Liver (tissue), 9 donors: ENCODE results near the gene SELENOF. TPM values are rescaled to one million over a fixed set of nuclear protein-coding genes. Genes with fewer than 3 reads are reported as not detected.

Experiments used
- DNase-seq: peaks from one replicate; pipeline ENCODE4 v3.0.0-alpha.2; 2017; ENCODE audit warnings: low spot score
- H3K27ac ChIP-seq, 2 donors: one replicate each; pipeline ENCODE4 v1.7.0; 2013; ENCODE audit warnings: inconsistent platforms in 2 of 2, low read length in 2 of 2, control low read depth in 1 of 2, low read depth in 1 of 2, mild to moderate bottlenecking in 1 of 2
- H3K27me3 ChIP-seq, 4 donors: one replicate each; pipeline versions ENCODE4 v1.6.1 to v1.7.0; 2013; ENCODE audit warnings: low read length in 3 of 4, inconsistent platforms in 1 of 4, mild to moderate bottlenecking in 1 of 4, moderate library complexity in 1 of 4; ENCODE audit not compliant: control insufficient read depth in 4 of 4, insufficient read depth in 4 of 4
- H3K36me3 ChIP-seq, 4 donors: one replicate each; pipeline versions ENCODE4 v1.6.1 to v1.7.0; 2013; ENCODE audit warnings: low read length in 3 of 4, mild to moderate bottlenecking in 3 of 4, low read depth in 1 of 4, moderate library complexity in 1 of 4; ENCODE audit not compliant: control insufficient read depth in 4 of 4, insufficient read depth in 3 of 4
- H3K4me1 ChIP-seq, 4 donors: one replicate each; pipeline versions ENCODE4 v1.6.1 to v1.7.0; 2013; ENCODE audit warnings: low read length in 3 of 4, mild to moderate bottlenecking in 3 of 4, moderate library complexity in 1 of 4; ENCODE audit not compliant: control insufficient read depth in 4 of 4, insufficient read depth in 4 of 4
- H3K4me3 ChIP-seq, 3 donors: one replicate each; pipeline versions ENCODE4 v1.6.1 to v1.7.0; 2013; ENCODE audit warnings: low read length in 3 of 3, control low read depth in 1 of 3, low read depth in 1 of 3, mild to moderate bottlenecking in 1 of 3
- H3K9ac ChIP-seq, 2 donors: one replicate each; pipeline ENCODE4 v1.7.0; 2013; ENCODE audit warnings: low read length in 2 of 2, mild to moderate bottlenecking in 2 of 2, moderate library complexity in 2 of 2, control low read depth in 1 of 2, low read depth in 1 of 2
- H3K9me3 ChIP-seq, 4 donors: one replicate each; pipeline versions ENCODE4 v1.6.1 to v1.7.0; 2013; ENCODE audit warnings: low read length in 3 of 4; ENCODE audit not compliant: control insufficient read depth in 4 of 4
- EGR1 ChIP-seq, 2 donors: IDR thresholded peaks; 2 replicates each; pipeline ENCODE4 v1.6.1; 2016 to 2018; ENCODE audit warnings: antibody characterized with exemption in 2 of 2, low read depth in 2 of 2
- FOXA2 ChIP-seq: IDR thresholded peaks from 2 replicates; pipeline ENCODE4 v1.6.1; 2016; ENCODE audit warnings: antibody characterized with exemption
- GABPA ChIP-seq, 2 donors: IDR thresholded peaks in 1 of 2; conservative IDR thresholded peaks in 1 of 2; 2 replicates each; pipeline ENCODE4 v1.6.1; 2016; ENCODE audit warnings: antibody characterized with exemption in 2 of 2, mild to moderate bottlenecking in 1 of 2, moderate library complexity in 1 of 2
- HNF4A ChIP-seq, 2 donors: conservative IDR thresholded peaks; 2 replicates each; pipeline ENCODE4 v1.6.1; 2016; ENCODE audit warnings: antibody characterized with exemption in 2 of 2, mild to moderate bottlenecking in 2 of 2
- JUND ChIP-seq, 2 donors: IDR thresholded peaks; 2 replicates each; pipeline ENCODE4 v1.6.1; 2016; ENCODE audit warnings: antibody characterized with exemption in 2 of 2
- NR2F2 ChIP-seq: IDR thresholded peaks from 2 replicates; pipeline ENCODE4 v1.6.1; 2016; ENCODE audit warnings: antibody characterized with exemption
- RAD21 ChIP-seq, 2 donors: IDR thresholded peaks; 2 replicates each; pipeline ENCODE4 v1.6.1; 2016; ENCODE audit warnings: antibody characterized with exemption in 2 of 2, mild to moderate bottlenecking in 2 of 2
- RXRA ChIP-seq, 2 donors: IDR thresholded peaks; 2 replicates each; pipeline ENCODE4 v1.6.1; 2017 to 2018; ENCODE audit warnings: antibody characterized with exemption in 2 of 2, mild to moderate bottlenecking in 1 of 2
- SP1 ChIP-seq: IDR thresholded peaks from 2 replicates; pipeline ENCODE4 v1.6.1; 2018; ENCODE audit warnings: antibody characterized with exemption, mild to moderate bottlenecking
- TAF1 ChIP-seq: conservative IDR thresholded peaks from 2 replicates; pipeline ENCODE4 v1.6.1; 2016; ENCODE audit warnings: antibody characterized with exemption, mild to moderate bottlenecking
- YY1 ChIP-seq: IDR thresholded peaks from 2 replicates; pipeline ENCODE4 v1.6.1; 2016; ENCODE audit warnings: antibody characterized with exemption, mild to moderate bottlenecking
- WGBS: extraction: QIAGEN DNeasy Blood & Tissue Kit; methylation state at CpG from one replicate; pipeline ENCODE4 v1.1.7; 2013; 5-methylcytosine and 5-hydroxymethylcytosine counted together
- polyA plus RNA-seq, 2 donors: library from polyadenylated mRNA; stranded (reverse) in 1 of 2; unstranded in 1 of 2; fragments of 200-250 nt in 1 of 2; fragments of >200 nt in 1 of 2; fragmentation: Nextera tagmentation in 1 of 2; extraction: Ambion mirVana in 1 of 2; gene quantifications; one replicate each; pipeline versions ENCODE4 v1.2.1 to v1.2.3, GENCODE V29; 2013 to 2015
- total RNA-seq, 2 donors: library from RNA; depleted of rRNA; stranded (reverse); fragments of >200 nt; gene quantifications; one replicate each; pipeline ENCODE4 v1.2.3, GENCODE V29; 2014
- TF ChIP-seq, protein P1 (sequence below): IDR thresholded peaks from 2 replicates; pipeline ENCODE4 v1.6.1; 2016; ENCODE audit warnings: antibody characterized with exemption, mild to moderate bottlenecking
- TF ChIP-seq, protein P2 (sequence below): IDR thresholded peaks from 2 replicates; pipeline ENCODE4 v1.6.1; 2016; ENCODE audit warnings: antibody characterized with exemption
- TF ChIP-seq, protein P3 (sequence below): fragments of 150-350 bp; IDR thresholded peaks from 2 replicates; pipeline ENCODE4 v1.5.1; 2017; ENCODE audit warnings: improper control_type of control experiment, low read depth, low read length; ENCODE audit not compliant: missing input control
- donor health status: healthy.
- donor health status: healthy.
- donor health status: healthy.
- donor health status: healthy.
- donor health status: healthy.

SELENOF gene
- total and polyA plus RNA-seq, 4 donors = 80.4 to 143 (median 99.7) TPM

DNA sequence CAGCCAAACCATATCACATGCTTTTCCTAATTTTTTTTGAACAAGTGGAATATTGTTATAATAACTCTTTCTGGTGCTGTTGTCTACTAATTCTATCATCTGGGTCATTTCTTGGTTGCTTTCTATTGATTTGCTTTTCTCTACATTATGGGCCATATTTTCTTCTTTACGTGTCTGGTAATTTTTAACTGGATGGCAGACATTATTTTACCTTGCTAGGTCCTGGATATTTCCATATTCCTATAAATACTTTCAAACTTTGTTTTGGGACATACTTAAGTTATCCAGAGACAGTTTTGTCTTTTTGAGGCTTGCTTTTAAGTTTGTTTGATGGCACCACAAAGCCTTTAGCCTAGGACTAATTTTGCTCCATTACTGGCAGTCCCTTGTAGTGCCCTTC, 11.8 kb upstream of the SELENOF start:
- WGBS = 99% methylated on average over 1 of the region's 1 CpG
- H3K27me3 ChIP-seq = no peaks in the 10 kb centered on the region
- H3K36me3 ChIP-seq = no peaks in the 10 kb centered on the region
- TF ChIP-seq RXRA (IDR thresholded peaks at IDR 0.05) = no peak
- no peak for TF ChIP-seq SP1
- TF ChIP-seq, protein P1, sequence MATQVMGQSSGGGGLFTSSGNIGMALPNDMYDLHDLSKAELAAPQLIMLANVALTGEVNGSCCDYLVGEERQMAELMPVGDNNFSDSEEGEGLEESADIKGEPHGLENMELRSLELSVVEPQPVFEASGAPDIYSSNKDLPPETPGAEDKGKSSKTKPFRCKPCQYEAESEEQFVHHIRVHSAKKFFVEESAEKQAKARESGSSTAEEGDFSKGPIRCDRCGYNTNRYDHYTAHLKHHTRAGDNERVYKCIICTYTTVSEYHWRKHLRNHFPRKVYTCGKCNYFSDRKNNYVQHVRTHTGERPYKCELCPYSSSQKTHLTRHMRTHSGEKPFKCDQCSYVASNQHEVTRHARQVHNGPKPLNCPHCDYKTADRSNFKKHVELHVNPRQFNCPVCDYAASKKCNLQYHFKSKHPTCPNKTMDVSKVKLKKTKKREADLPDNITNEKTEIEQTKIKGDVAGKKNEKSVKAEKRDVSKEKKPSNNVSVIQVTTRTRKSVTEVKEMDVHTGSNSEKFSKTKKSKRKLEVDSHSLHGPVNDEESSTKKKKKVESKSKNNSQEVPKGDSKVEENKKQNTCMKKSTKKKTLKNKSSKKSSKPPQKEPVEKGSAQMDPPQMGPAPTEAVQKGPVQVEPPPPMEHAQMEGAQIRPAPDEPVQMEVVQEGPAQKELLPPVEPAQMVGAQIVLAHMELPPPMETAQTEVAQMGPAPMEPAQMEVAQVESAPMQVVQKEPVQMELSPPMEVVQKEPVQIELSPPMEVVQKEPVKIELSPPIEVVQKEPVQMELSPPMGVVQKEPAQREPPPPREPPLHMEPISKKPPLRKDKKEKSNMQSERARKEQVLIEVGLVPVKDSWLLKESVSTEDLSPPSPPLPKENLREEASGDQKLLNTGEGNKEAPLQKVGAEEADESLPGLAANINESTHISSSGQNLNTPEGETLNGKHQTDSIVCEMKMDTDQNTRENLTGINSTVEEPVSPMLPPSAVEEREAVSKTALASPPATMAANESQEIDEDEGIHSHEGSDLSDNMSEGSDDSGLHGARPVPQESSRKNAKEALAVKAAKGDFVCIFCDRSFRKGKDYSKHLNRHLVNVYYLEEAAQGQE = no peak
- TF ChIP-seq EGR1 (IDR thresholded peaks at IDR 0.05; ENCODE audit: low read depth in 2 of 2) = no peak
- DNase-seq = no peak
- H3K4me1 ChIP-seq = peaks cover 0 to 5% (median 1%) of the 10 kb centered on the region in 4 donors
- H3K4me3 ChIP-seq = no peak overlapping the region
- H3K27ac ChIP-seq = no peak overlapping the region
- peaks cover 0 to 3% (median under 1%) of the 10 kb centered on the region in 4 donors for H3K9me3 ChIP-seq
- no peak overlapping the region for H3K9ac ChIP-seq

DNA sequence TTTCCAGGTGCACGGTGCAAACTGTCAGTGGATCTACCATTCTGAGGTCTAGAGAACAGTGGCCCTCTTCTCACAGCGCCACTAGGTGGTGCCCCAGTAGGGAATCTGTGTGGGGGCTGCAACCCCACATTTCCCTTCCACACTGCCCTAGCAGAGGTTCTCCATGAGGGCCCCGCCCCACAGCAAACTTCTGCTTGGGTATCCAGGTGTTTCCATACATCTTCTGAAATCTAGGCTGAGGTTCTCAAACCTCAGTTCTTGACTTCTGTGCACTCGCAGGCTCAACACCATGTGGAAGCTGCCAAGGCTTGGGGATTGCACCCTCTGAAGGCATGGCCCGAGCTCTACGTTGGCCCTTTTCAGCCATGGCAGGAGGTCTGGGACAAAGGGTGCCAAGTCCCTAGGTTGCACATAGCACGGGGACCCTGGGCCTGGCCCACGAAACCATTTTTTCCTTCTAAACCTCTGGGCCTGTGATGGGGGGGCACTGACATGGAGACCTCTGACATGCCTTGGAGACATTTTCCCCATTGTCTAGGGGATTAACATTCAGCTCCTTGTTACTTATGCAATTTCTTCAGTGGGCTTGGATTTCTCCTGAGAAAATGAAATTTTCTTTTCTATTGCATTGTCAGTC, 10.5 kb upstream of the SELENOF start:
- no peak overlapping the region for H3K4me3 ChIP-seq
- no peaks in the 10 kb centered on the region for H3K27me3 ChIP-seq
- peaks cover 0 to 3% (median under 1%) of the 10 kb centered on the region in 4 donors for H3K9me3 ChIP-seq
- TF ChIP-seq RXRA (IDR thresholded peaks at IDR 0.05) (no peak), RAD21 (IDR thresholded peaks at IDR 0.05) (no peak), FOXA2 (no peak), YY1 (no peak), TAF1 (no peak), JUND (IDR thresholded peaks at IDR 0.05) (no peak), NR2F2 (no peak), HNF4A (conservative IDR thresholded peaks at IDR 0.05) (no peak), GABPA (IDR thresholded peaks at IDR 0.05 in 1 of 2, conservative IDR thresholded peaks at IDR 0.05 in 1 of 2) (no peak)
- TF ChIP-seq, protein P1 = no peak
- TF ChIP-seq, protein P2, sequence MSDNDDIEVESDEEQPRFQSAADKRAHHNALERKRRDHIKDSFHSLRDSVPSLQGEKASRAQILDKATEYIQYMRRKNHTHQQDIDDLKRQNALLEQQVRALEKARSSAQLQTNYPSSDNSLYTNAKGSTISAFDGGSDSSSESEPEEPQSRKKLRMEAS = no peak
- TF ChIP-seq, protein P3, sequence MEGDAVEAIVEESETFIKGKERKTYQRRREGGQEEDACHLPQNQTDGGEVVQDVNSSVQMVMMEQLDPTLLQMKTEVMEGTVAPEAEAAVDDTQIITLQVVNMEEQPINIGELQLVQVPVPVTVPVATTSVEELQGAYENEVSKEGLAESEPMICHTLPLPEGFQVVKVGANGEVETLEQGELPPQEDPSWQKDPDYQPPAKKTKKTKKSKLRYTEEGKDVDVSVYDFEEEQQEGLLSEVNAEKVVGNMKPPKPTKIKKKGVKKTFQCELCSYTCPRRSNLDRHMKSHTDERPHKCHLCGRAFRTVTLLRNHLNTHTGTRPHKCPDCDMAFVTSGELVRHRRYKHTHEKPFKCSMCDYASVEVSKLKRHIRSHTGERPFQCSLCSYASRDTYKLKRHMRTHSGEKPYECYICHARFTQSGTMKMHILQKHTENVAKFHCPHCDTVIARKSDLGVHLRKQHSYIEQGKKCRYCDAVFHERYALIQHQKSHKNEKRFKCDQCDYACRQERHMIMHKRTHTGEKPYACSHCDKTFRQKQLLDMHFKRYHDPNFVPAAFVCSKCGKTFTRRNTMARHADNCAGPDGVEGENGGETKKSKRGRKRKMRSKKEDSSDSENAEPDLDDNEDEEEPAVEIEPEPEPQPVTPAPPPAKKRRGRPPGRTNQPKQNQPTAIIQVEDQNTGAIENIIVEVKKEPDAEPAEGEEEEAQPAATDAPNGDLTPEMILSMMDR = no peak
- 97% methylated on average over 8 of the region's 8 CpGs for WGBS
- H3K36me3 ChIP-seq = no peaks in the 10 kb centered on the region
- DNase-seq = no peak
- peaks cover 0 to 5% (median 1%) of the 10 kb centered on the region in 4 donors for H3K4me1 ChIP-seq
- no peak overlapping the region for H3K27ac ChIP-seq
- no peak overlapping the region for H3K9ac ChIP-seq
